Stomach (tissue), 9 donors: Measurements from ENCODE around the gene ZNF438. TPM values are rescaled to one million over a fixed set of nuclear protein-coding genes. Genes with fewer than 3 reads are reported as not detected.

Source experiments
- DNase-seq, 2 donors: peaks; one replicate each; pipeline versions ENCODE4 v3.0.0 to v3.0.0-alpha.2; 2013 to 2019
- H3K27ac ChIP-seq, 5 donors: fragments of 200-600 bp in 4 of 5; sonication (generic) in 4 of 5; one replicate each; pipeline ENCODE4 v1.5.1; 2013 to 2019; ENCODE audit warnings: mild to moderate bottlenecking in 1 of 5, moderate library complexity in 1 of 5
- H3K27me3 ChIP-seq, 3 donors: fragments of 200-600 bp; sonication (generic); one replicate each; pipeline ENCODE4 v1.5.1; 2017 to 2019; ENCODE audit warnings: mixed run types in 1 of 3
- H3K36me3 ChIP-seq, 4 donors: fragments of 200-600 bp; sonication (generic); 1 replicate in 3 of 4; 2 replicates in 1 of 4; pipeline ENCODE4 v1.5.1; 2016 to 2019
- H3K4me1 ChIP-seq, 4 donors: fragments of 200-600 bp; sonication (generic); one replicate each; pipeline ENCODE4 v1.5.1; 2016 to 2019
- H3K4me3 ChIP-seq, 4 donors: fragments of 200-600 bp; sonication (generic) in 3 of 4; one replicate each; pipeline ENCODE4 v1.5.1; 2016 to 2019; ENCODE audit warnings: mild to moderate bottlenecking in 1 of 4
- H3K9me3 ChIP-seq, 4 donors: fragments of 200-600 bp; sonication (generic); one replicate each; pipeline ENCODE4 v1.5.1; 2016 to 2019
- CTCF ChIP-seq, 7 experiments: fragments of 450-650 bp in 4 of 7; fragments of 200-600 bp in 3 of 7; sonication (generic) in 3 of 7; IDR thresholded peaks; one replicate each; pipeline ENCODE4 v1.5.1; 2016 to 2019; ENCODE audit warnings: antibody characterized with exemption in 7 of 7, control low read depth in 2 of 7, mild to moderate bottlenecking in 1 of 7
- EP300 ChIP-seq: sonication (generic); formaldehyde crosslinking; IDR thresholded peaks from one replicate; pipeline ENCODE4 v1.6.1; 2017; ENCODE audit warnings: antibody characterized with exemption
- POLR2A ChIP-seq, 4 donors: fragments of 450-650 bp; IDR thresholded peaks; one replicate each; pipeline ENCODE4 v1.6.1; 2016; ENCODE audit warnings: antibody characterized with exemption in 4 of 4, control low read depth in 2 of 4, mild to moderate bottlenecking in 1 of 4, moderate library complexity in 1 of 4
- POLR2AphosphoS5 ChIP-seq, 3 donors: sonication (generic); formaldehyde crosslinking; IDR thresholded peaks; one replicate each; pipeline ENCODE4 v1.6.1; 2016; ENCODE audit warnings: antibody characterized with exemption in 3 of 3
- WGBS, 5 donors: extraction: QIAGEN DNeasy Blood & Tissue Kit in 3 of 5; methylation state at CpG; one replicate each; pipeline versions ENCODE4 v1.1.5 to v1.1.7; 2013 to 2018; 5-methylcytosine and 5-hydroxymethylcytosine counted together
- intact Hi-C: fragments of 100-400 bp; cut with DNase I; formaldehyde crosslinking; loops from one replicate; pipeline ENCODE4 v1.15.1; 2023; ENCODE audit warnings: low total_unique reads
- polyA plus RNA-seq, 3 donors: library from polyadenylated mRNA; stranded (reverse); fragments of 200-250 nt; gene quantifications; one replicate each; pipeline ENCODE4 v1.2.3, GENCODE V29; 2013
- total RNA-seq, 5 donors: library from RNA; depleted of rRNA; stranded (reverse); fragments of >200 nt; gene quantifications; one replicate each; pipeline versions ENCODE4 v1.1.0 to v1.2.3, GENCODE V29; 2014 to 2016
- donor health status: healthy with polysubstance abuse.
- donor health status: Bipolar disorder and iron deficiency.
- donor health status: healthy.

ZNF438 gene
- total and polyA plus RNA-seq, 8 donors: 3.5 to 37.9 (median 5.4) TPM; not detected in 1

GRCh38 chr10:30812018-30812851, 219.4 kb downstream of the ZNF438 start:
- intact Hi-C loops: no loop called here
- Histone ChIP-seq H3K9me3 (no peaks in the 10 kb centered on the region), H3K27me3 (no peaks in the 10 kb centered on the region), H3K36me3 (no peaks in the 10 kb centered on the region), H3K27ac (peak overlapping the region; percentile 37 to 89 (median 65)), H3K4me1 (peaks cover 8 to 59% (median 30%) of the 10 kb centered on the region in 4 donors), H3K4me3 (no peak overlapping the region)
- 34 to 46% (median 41%) methylated on average over 16 of the region's 16 CpGs for WGBS, 5 donors
- DNase-seq: peak in 1 of 2 donors; percentile 83
- TF ChIP-seq CTCF (IDR thresholded peaks at IDR 0.05) (no peak), POLR2A (IDR thresholded peaks at IDR 0.05) (no peak), POLR2AphosphoS5 (IDR thresholded peaks at IDR 0.05) (peak in 1 of 3 donors; percentile 5), EP300 (no peak)

GRCh38 chr10:30811276-30812017, 220.2 kb downstream of the ZNF438 start:
- H3K9me3 ChIP-seq: no peaks in the 10 kb centered on the region
- H3K27me3 ChIP-seq: no peaks in the 10 kb centered on the region
- no peak overlapping the region for H3K4me3 ChIP-seq
- no peak for TF ChIP-seq CTCF (IDR thresholded peaks at IDR 0.05)
- TF ChIP-seq POLR2A (IDR thresholded peaks at IDR 0.05): no peak
- TF ChIP-seq POLR2AphosphoS5 (IDR thresholded peaks at IDR 0.05): peak in 1 of 3 donors; percentile 82
- peak; percentile 14 for TF ChIP-seq EP300
- intact Hi-C loops: no loop called here
- peak overlapping the region in 4 of 5 donors; percentile 55 to 89 (median 74) for H3K27ac ChIP-seq
- H3K4me1 ChIP-seq: peaks cover 8 to 53% (median 29%) of the 10 kb centered on the region in 4 donors
- whole genome bisulfite sequencing, 5 donors: 58 to 73% (median 70%) methylated on average over 16 of the region's 16 CpGs
- DNase-seq: peak in 1 of 2 donors; percentile 77
- H3K36me3 ChIP-seq: no peaks in the 10 kb centered on the region

GRCh38 chr10:30810416-30810815, 221.2 kb downstream of the ZNF438 start:
- H3K27ac ChIP-seq: peak overlapping the region in 2 of 5 donors; percentile 82 to 89

More at GRCh38 chr10:30810416-30810815, 221.2 kb downstream of the ZNF438 start:
- no peaks in the 10 kb centered on the region for H3K9me3 ChIP-seq
- intact Hi-C loops: no loop called here
- H3K4me1 ChIP-seq: peaks cover 8 to 45% (median 25%) of the 10 kb centered on the region in 4 donors
- no peaks in the 10 kb centered on the region for H3K27me3 ChIP-seq
- no peaks in the 10 kb centered on the region for H3K36me3 ChIP-seq
- DNase-seq: no peak
- H3K4me3 ChIP-seq: no peak overlapping the region
- 93 to 95% (median 94%) methylated on average over 5 of the region's 5 CpGs for WGBS, 5 donors
- TF ChIP-seq EP300 (no peak), POLR2AphosphoS5 (IDR thresholded peaks at IDR 0.05) (no peak), POLR2A (IDR thresholded peaks at IDR 0.05) (no peak), CTCF (IDR thresholded peaks at IDR 0.05) (no peak)
